ENCODE measurements around the gene VSTM2A.
"Not testable (repeated sequence)": the region's sequence is repeated elsewhere in the genome, so short reads cannot be mapped to it uniquely, and the experiment has no call there.

The VSTM2A gene

DNA sequence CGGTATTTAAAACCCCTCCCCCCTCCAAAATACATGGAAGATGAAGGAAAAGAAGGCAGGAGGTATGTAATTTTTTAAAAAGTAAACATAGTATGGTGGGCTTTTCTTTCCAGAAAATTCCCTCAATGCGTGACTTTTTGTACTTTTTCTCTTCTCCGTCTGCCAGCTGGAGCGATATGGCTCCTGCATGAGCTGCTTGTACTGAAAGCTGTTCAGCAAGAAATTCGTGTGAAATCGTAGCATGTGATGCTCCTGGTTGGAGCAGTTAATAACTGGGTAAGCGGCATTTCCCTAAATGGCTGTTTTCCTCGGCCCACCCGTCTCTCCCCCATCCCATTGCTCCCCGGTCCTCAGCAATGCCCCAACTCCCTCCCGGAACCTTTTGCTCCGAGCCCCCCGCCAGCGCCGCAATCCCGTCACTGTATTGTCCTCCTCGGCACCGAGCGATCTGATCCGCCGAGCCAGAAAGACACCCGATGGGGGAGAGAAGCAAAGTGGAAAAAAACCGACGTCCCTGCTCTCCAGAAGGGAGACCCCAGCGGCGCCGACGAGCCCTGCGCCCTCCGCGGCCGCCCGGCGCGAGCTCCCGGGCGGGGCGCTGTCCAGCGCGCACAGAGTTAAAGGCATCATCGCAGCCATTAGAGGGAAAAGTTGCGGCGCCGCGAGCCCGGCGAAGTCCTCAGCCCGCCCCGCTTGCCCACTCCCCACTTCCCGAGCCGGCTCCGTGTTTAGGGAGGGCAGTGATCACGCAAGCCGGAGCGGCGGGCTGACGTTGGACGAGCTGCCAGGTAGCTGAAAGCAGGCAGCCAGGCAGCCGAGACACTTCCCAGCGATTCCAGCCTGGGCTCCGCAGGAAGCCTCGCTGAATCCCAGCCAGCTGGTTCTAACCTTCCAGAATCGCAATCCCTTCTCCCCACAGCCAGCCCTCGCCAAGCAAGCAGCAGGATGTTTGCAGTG, at the start of gene VSTM2A:
VSTM2A (plus strand) TSS at position 707 of the 957 bp plus-strand sequence. CDS start 356 bp downstream, outside the sequence.
- DNase-seq, result no peak

DNA sequence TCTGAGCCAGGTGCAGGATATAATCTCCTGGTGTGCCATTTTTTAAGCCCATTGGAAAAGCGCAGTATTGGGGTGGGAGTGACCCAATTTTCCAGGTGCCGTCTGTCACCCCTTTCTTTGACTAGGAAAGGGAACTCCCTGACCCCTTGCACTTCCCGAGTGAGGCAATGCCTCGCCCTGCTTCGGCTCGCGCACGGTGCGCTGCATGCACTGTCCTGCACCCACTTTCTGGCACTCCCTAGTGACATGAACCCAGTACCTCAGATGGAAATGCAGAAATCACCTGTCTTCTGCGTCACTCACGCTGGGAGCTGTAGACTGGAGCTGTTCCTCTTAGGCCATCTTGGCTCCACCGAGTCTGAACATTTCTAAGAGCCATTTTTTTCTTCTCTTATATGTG, 37.6 kb upstream of the VSTM2A start:
- not testable (repeated sequence) for DNase-seq

DNA sequence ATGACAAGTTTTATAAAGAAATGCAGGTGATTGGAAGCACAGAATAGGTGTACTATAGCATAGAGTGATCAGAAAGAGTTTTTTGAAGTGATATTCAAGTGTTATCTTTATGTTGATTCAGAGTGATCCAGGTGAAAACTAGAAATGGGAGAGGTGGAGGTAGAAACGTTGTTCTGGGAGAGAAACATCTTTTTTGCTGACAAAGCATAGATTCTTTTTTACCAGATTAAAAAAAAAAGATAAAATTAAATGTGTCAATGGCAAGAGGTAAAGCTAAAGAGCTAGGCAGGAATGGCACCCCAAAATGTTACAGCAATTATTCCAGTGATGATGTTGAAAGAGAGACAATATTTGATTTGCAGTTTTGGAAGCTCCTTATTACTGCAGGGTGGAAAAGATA, 12.6 kb upstream of the VSTM2A start:
- DNase-seq, result no peak

GRCh38 chr7:54538122-54538521, 4.1 kb upstream of the VSTM2A start:
- DNase-seq, result no peak

DNA sequence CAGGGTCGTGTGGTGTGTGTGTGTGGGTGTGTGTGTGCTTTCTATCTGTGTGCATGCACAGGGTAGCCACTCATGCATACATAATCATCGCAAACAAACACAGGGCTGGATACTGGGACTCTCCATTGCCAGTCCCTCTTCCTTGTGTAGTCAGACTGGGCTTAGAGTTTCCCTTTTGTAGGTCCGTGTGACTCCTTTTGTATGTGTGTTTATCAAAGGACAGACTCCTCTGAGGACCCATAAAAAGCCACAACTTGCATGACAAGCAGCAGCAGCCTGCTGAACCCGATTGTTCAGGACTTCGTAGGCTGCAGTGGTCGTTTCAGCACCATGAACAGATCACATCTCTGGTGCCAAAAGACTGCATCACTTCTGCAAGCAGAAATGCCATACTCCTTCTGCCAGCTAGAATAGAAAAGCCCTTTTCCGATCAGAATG, 895 bp downstream of the VSTM2A start:
- peak; percentile 5 for DNase-seq

DNA sequence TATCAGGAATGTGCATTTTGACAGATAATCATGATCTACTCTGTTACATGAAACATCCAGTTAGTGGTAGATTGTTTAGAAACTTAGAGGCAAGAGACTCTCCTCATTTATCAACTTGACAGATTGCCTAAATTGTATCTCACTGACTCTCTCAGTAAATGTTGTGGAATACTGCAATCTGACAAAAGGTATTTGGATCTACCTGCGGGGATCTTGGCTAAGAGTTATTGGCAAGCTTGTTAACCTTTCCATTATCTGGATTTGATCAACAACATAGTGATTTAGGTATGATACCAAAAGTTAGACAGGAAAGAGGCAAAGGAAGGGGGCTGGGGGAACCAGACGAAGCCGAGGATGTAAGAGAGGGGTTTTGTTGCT, 2.0 kb downstream of the VSTM2A start:
- DNase-seq, result no peak

DNA sequence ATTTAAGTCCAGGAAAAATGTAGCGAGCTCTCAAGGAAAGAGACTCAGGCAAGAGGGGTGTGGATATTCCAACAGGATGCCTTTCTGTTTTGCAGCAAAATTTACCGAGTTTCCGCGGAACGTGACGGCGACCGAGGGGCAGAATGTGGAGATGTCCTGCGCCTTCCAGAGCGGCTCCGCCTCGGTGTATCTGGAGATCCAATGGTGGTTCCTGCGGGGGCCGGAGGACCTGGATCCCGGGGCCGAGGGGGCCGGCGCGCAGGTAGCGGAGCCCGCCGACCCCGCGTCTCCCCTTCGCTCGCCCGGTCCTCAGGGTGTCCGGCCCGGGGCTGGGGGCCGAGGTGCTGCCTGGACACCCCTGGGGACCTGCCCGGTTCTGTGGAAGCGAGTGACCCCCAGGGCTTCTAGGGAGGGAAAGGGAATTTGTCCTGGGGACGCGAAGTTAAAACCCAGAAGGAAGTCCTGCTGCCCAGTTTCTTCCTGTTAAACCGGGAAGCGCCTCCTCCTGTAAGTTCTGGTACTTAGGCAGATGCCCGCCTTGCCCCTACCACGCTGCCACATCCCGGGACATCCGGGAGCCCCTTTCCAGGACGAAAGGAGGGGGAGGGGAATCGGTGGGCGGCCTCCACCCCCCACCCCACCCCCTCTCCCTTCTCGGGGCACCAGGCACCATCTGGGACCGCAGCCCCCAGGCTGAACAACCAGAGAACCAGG, 2.5 kb downstream of the VSTM2A start:
- DNase-seq, result no peak

DNA sequence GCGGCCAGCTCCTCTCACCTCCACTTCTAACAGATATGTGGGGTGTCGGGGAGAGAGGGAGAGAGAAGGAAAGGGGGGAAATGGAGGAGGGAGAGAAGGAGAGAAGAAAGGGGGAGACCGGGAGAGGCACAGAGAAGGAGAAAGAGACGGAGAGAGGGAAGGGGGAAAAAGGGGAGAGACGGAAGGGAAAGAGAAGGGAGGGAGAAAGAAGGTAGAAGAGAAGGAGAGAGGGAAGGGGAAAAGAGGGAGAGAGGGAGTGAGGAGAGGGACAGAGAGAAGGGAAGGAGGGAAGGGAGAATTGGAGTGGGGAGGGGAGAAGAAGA, 3.0 kb downstream of the VSTM2A start:
- no peak for DNase-seq

- DNase-seq, result no peak
These were observed 4.2 kb downstream of the VSTM2A start for GRCh38 chr7:54546081-54546985.

DNA sequence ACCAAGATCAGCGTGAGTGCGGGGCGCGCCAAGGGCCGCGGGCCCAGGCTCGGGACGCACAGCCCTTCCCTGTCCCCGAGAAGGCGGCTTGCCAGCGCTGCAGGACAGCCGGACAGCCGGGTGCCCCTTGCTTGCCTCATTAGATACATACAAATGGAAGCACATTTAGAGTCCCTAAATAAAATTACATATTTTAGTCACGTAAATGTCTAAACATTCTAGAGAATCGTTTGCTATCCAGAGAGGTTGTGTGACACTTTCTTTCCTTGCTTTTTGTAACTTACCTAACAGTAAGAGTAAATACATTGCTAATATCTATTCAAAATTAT, 4.8 kb downstream of the VSTM2A start:
- no peak for DNase-seq

DNA sequence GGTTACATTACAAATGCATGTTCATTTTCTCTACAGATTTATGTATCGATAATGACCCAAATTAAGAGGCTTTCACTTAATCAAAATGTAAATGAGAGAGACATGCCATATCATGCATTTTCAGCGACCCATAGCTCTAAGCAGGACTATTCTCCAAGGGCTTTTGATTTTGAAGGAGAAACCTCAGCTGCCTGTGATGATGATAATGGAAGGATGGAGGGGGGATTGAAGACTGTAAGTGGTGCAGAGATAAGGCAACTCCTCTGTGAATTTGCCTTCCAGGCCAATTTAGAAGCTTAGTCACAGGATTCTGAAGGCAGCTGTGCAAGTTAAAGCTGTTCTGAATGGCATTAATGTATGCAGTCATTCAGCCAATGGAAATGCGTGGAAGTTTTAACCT, 8.3 kb downstream of the VSTM2A start:
- no peak for DNase-seq

GRCh38 chr7:54556121-54556520, 13.9 kb downstream of the VSTM2A start:
- no peak for DNase-seq

DNA sequence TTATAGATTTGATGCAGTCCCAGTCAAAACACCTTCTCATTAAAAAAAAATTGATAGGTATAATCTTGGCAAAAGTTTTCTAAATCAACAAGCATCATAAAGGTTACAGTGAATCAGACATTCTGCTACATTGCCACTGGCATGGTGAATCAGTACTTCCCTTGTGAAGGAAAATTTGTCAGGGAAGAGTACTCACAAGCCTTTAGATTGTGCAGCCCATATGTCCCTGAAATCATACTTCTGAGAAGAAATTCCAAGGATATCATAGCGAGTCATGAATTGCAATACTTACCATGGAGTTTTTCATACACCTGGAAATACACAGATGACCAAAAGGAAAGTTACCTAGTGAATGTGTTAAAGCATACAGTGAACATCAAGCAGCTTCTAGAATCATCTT, 17.2 kb downstream of the VSTM2A start:
- no peak for DNase-seq

- no peak for DNase-seq
These were observed 18.0 kb downstream of the VSTM2A start for GRCh38 chr7:54560198-54560597.

GRCh38 chr7:54560723-54561122, 18.5 kb downstream of the VSTM2A start:
- DNase-seq, result no peak

DNA sequence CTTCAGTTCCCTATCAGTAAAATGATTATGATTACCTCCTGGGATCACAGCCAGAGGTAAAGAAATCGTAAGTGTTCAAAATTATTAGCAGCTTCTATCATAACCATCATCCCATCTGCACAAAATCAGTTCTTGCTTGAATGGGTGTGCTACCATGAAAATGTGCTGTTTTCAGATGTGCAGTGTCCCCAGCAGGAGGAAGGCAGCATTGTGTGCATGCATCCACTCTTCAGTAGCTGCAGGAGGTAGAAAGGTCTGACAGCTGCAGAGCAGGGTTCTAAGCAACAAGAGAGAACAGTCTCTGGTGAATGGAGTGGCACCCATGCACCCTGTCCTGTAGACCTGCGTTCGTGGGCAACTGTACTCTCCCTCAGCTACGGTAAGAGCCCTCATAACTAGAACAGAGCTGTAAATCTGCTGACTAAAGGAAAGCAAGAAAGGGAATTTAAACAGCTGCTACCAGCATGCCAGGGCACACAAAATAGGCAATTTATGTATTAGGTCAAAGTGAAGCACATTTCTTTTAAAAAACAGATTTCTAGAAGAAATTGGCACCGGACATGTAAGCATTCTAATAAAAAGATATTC, 21.2 kb downstream of the VSTM2A start:
- DNase-seq, result no peak

DNA sequence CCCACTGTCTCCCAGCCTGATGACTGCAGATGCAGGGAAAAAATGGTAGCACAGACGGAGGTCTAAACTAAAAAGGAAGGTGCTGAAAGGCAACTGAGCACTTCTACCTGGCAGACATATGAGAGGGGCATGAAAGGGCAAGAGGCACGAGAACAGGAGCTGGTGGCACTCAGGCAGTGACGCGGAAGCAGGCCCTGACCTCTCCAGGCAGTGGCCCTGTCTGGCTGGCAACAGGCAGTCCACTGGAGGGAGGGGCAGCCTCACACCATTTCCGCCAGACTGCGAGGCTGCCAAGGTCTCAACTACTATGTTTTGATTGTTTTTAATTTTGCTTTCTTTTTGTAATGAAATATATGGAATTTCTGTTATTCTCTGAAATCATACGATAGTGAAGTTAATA, 23.3 kb downstream of the VSTM2A start:
- no peak for DNase-seq

GRCh38 chr7:54581511-54581910, 39.3 kb downstream of the VSTM2A start:
- no peak for DNase-seq

DNA sequence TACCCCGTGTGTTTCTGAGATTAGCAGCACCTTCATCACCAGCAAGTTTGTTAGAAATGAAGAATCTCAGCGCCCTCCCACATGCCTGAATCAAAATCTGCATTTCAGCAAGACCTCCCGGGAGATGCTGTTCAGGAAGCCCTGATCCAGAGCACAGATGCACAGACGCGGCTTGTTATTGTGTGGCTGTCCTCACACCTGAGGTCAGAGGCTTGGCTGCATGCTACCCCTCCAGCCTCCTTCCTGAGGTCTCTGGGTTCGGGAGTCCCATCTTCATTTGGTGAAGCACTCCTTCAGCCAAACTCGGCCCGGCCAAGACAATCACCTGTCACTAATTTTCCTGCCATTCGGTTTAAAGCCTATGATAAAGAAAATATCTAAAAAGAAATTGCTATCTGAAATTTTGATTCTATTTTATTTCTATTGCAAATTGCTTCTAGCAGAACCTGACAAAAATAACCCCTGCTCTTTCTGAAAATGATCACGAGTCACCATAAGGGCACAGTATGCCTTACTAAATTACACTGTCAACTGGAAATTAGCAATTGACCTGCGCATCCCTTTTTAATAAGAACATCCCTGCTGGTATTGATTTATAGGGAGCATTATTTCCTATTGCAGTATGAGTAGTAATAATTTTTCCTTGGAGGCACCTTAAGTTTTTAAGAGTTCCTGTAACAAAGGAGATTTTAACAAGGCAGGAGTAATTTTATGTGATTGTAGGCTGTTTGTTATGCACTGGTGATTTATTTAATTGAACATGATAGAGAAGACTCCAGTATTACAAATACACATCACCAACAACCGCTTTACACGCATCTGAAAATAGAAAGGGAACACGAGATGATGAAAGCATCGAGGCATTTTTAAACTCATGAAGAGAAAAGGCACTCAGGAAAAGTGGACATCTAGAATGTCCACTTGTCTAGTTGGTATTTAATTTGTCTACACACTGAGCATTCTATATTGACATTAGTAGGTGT, 49.5 kb downstream of the VSTM2A start:
- DNase-seq, result no peak

DNA sequence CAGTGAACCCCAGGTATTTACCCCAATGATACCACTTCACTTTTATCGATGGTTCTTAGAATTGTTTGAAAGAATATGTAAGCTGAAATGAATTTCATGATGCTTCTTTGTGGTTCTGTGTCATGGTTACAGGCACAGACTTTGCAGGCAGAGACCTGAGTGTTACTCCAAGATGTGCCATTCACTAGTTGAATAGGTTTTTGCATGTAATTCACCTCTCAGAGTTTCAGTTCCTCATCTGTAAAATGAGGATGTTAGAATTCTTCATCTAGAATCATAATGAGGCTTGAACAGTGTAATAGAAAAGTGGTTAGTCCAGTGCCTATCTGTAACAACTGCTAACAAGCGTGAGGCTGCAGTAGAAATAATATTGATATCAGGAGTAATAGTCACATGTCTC, 54.6 kb downstream of the VSTM2A start:
- no peak for DNase-seq

DNA sequence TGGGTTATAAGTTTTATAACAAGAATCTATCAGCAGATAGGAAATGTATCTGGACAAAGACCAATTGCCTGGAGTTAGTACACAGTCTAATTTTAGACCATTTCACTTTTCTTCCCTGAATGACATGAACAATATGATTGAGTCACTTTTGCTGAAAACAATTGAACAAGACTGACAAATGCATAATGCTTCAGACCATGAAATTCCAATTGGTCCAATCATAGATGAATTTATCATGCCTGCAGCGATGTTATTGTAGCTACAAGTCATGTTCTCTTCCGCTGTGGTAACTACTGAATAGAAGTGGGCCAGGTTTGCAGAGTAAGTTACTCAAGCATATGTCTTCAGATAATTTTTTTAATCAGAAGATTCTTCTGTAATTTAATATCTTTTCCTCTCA, 73.4 kb downstream of the VSTM2A start:
- no peak for DNase-seq

Measured in NCI-H1048 (cell line).